B cell (primary cell): Measurements from ENCODE around the gene TSPAN32. TPM values are rescaled to one million over a fixed set of nuclear protein-coding genes. Genes with fewer than 3 reads are reported as not detected.

Source experiments
- ATAC-seq: fragments of 200-7000 bp; cut with Tn5 transposase; one replicate; pipeline ENCODE4 v1.10.0; 2021; ENCODE audit warnings: low read depth, mild to moderate bottlenecking, moderate number of reproducible peaks, moderate library complexity
- CTCF ChIA-PET: fragments of 350-600 bp; sonication (Branson Sonifier 250); formaldehyde crosslinking; loops from one replicate; lab custom pipeline; 2021; ENCODE audit warnings: antibody characterized with exemption, inconsistent platforms; lab: Charles Lee
- POLR2A ChIA-PET: fragments of 350-600 bp; sonication (Branson Sonifier 250); formaldehyde crosslinking; loops from one replicate; lab custom pipeline; 2021; ENCODE audit warnings: antibody characterized with exemption; lab: Charles Lee
- DNase-seq: peaks from one replicate; pipeline ENCODE4 v3.0.0; 2013
- H2AFZ ChIP-seq: 2 replicates; pipeline ENCODE4 v1.6.1; 2012; ENCODE audit warnings: mild to moderate bottlenecking, low read depth, low read length; ENCODE audit not compliant: insufficient read depth, poor library complexity, severe bottlenecking
- H3K27ac ChIP-seq, 2 donors: 1 replicate in 1 of 2; 2 replicates in 1 of 2; pipeline ENCODE4 v1.5.1; 2012 to 2013; ENCODE audit warnings: low read length in 2 of 2, mild to moderate bottlenecking in 2 of 2, moderate library complexity in 1 of 2
- H3K27me3 ChIP-seq, 4 experiments: fragments of 200-600 bp in 1 of 4; sonication (generic) in 1 of 4; replicated peaks in 1 of 4; 1 replicate in 2 of 4; 2 replicates in 2 of 4; pipeline versions ENCODE4 v1.6.1 to v1.7.0; 2013 to 2016; ENCODE audit warnings: low read length in 3 of 4, mild to moderate bottlenecking in 2 of 4, mixed read lengths in 1 of 4, moderate library complexity in 1 of 4; ENCODE audit not compliant: insufficient read depth in 4 of 4, control insufficient read depth in 3 of 4; ENCODE audit errors: control extremely low read depth in 1 of 4
- H3K36me3 ChIP-seq, 2 experiments: replicated peaks in 1 of 2; 1 replicate in 1 of 2; 2 replicates in 1 of 2; pipeline versions ENCODE4 v1.6.1 to v1.7.1; 2013; ENCODE audit warnings: low read length in 1 of 2; ENCODE audit not compliant: insufficient read depth in 2 of 2, control insufficient read depth in 1 of 2; ENCODE audit errors: control extremely low read depth in 1 of 2, extremely low read depth in 1 of 2
- H3K4me1 ChIP-seq, 2 donors: fragments of 200-600 bp in 1 of 2; sonication (generic) in 1 of 2; 1 replicate in 1 of 2; 2 replicates in 1 of 2; pipeline versions ENCODE4 v1.5.1 to v1.6.1; 2013 to 2017; ENCODE audit warnings: low read length in 2 of 2; ENCODE audit not compliant: control insufficient read depth in 2 of 2, insufficient read depth in 2 of 2
- H3K4me2 ChIP-seq: replicated peaks from 2 replicates; pipeline ENCODE3; 2012; ENCODE audit warnings: mild to moderate bottlenecking, low read depth, low read length; ENCODE audit not compliant: poor library complexity, severe bottlenecking
- H3K4me3 ChIP-seq, 5 experiments: fragments of 200-600 bp in 1 of 5; sonication (generic) in 1 of 5; 1 replicate in 3 of 5; 2 replicates in 2 of 5; pipeline versions ENCODE4 v1.5.1 to v1.7.0; 2011 to 2016; ENCODE audit warnings: low read length in 4 of 5, mild to moderate bottlenecking in 4 of 5, low read depth in 2 of 5, control low read depth in 1 of 5, moderate library complexity in 1 of 5; ENCODE audit not compliant: insufficient read depth in 1 of 5; ENCODE audit errors: control extremely low read depth in 1 of 5, extremely low read depth in 1 of 5
- H3K79me2 ChIP-seq: fragments of 200-600 bp; sonication (generic); one replicate; pipeline ENCODE4 v1.6.0; 2016; ENCODE audit warnings: low read length; ENCODE audit not compliant: control insufficient read depth, insufficient read depth
- H3K9ac ChIP-seq: fragments of 200-600 bp; sonication (generic); 2 replicates; pipeline ENCODE4 v1.6.1; 2017; ENCODE audit warnings: mild to moderate bottlenecking, low read length, moderate library complexity
- H3K9me3 ChIP-seq, 3 donors: one replicate each; pipeline versions ENCODE4 v1.6.1 to v1.7.1; 2013; ENCODE audit warnings: low read length in 2 of 3; ENCODE audit not compliant: control insufficient read depth in 2 of 3, insufficient read depth in 1 of 3; ENCODE audit errors: control extremely low read depth in 1 of 3
- H4K20me1 ChIP-seq: 2 replicates; pipeline ENCODE4 v1.6.0; 2012; ENCODE audit warnings: mild to moderate bottlenecking, low read length; ENCODE audit not compliant: insufficient read depth, control insufficient read depth, poor library complexity, severe bottlenecking
- H3K27ac Mint-ChIP-seq: one replicate; pipeline ENCODE4 v1.8.0; 2021; ENCODE audit warnings: mixed read lengths
- H3K27me3 Mint-ChIP-seq: one replicate; pipeline ENCODE4 v1.8.0; 2021; ENCODE audit warnings: mixed read lengths
- H3K4me1 Mint-ChIP-seq: one replicate; pipeline ENCODE4 v1.8.0; 2021; ENCODE audit warnings: mixed read lengths
- H3K4me3 Mint-ChIP-seq: one replicate; pipeline ENCODE4 v1.8.0; 2021; ENCODE audit warnings: mixed read lengths
- H3K9me3 Mint-ChIP-seq: one replicate; pipeline ENCODE4 v1.8.0; 2022; ENCODE audit warnings: mixed read lengths; ENCODE audit not compliant: insufficient read depth
- CTCF ChIP-seq: fragments of 200-600 bp; IDR thresholded peaks from one replicate; pipeline ENCODE4 v1.8.0; 2022; ENCODE audit warnings: antibody characterized with exemption, mild to moderate bottlenecking
- EZH2 ChIP-seq: IDR thresholded peaks from 2 replicates; pipeline ENCODE4 v1.6.1; 2012; ENCODE audit warnings: borderline replicate concordance, low read depth, mild to moderate bottlenecking, moderate library complexity, low read length; ENCODE audit not compliant: insufficient read depth, poor library complexity, severe bottlenecking
- WGBS: methylation state at CpG from one replicate; pipeline ENCODE4 v1.1.5; 2013; ENCODE audit warnings: missing lambda C conversion rate; ENCODE audit not compliant: insufficient coverage; 5-methylcytosine and 5-hydroxymethylcytosine counted together
- intact Hi-C: fragments of 100-400 bp; cut with micrococcal nuclease; formaldehyde crosslinking; loops from one replicate; pipeline ENCODE4 v1.10.0; 2022
- polyA plus RNA-seq: library from polyadenylated mRNA; depleted of rRNA; stranded (reverse); fragments of >200 nt; gene quantifications from 2 replicates; pipeline ENCODE4 v1.2.3, GENCODE V29; 2012
- total RNA-seq, 2 donors: library from RNA; stranded (reverse); fragments of 120-200 nt in 1 of 2; gene quantifications; 1 replicate in 1 of 2; 2 replicates in 1 of 2; pipeline versions ENCODE4 v1.2.3 to v1.2.4, GENCODE V29; 2013 to 2022

Gene TSPAN32
- total and polyA plus RNA-seq, 2 donors (not counting 1 experiment from before 2014, with no cell fraction given) = 22.2 to 75.9 TPM

GRCh38 chr11:2267851-2268728, 33.7 kb upstream of the TSPAN32 start:
- Histone ChIP-seq H3K4me2 (peak overlapping the region; percentile 92), H3K4me3 (peak overlapping the region in 3 of 5 experiments; percentile 12 to 75 (median 59))
- POLR2A ChIA-PET = interaction anchor here (0.7 to 0.9 kb wide), 2 partner anchors 32 to 41 kb away, joined by 3 read pairs; no protein-coding TSS in a partner anchor

More at GRCh38 chr11:2267851-2268728, 33.7 kb upstream of the TSPAN32 start:
- Histone ChIP-seq H3K9ac (no peak overlapping the region), H3K27ac (no peak overlapping the region), H3K79me2 (no peaks in the 10 kb centered on the region), H2AFZ (no peak overlapping the region), H3K36me3 (no peaks in the 10 kb centered on the region), H4K20me1 (no peaks in the 10 kb centered on the region), H3K27me3 (peaks cover 0 to 31% (median 9%) of the 10 kb centered on the region in 4 experiments), H3K9me3 (peaks cover 0 to 24% (median 0%) of the 10 kb centered on the region in 3 donors), H3K4me1 (peaks cover 38 to 48% of the 10 kb centered on the region in 2 donors)
- Mint-ChIP-seq H3K9me3 (no peaks in the 10 kb centered on the region), H3K4me3 (peak overlapping the region; percentile 63), H3K27ac (peak overlapping the region; percentile 73), H3K27me3 (peaks cover 2% of the 10 kb centered on the region), H3K4me1 (peaks cover 43% of the 10 kb centered on the region)
- DNase-seq = peak; percentile 26
- TF ChIP-seq EZH2 (no peak), CTCF (no peak)
- 95% methylated on average over 24 of the region's 26 CpGs for WGBS
- intact Hi-C loops = no loop called here
- CTCF ChIA-PET = interaction anchor here (1.0 to 2.3 kb wide), 5 partner anchors 35 to 151 kb away, joined by 3 to 12 read pairs (median 3); no protein-coding TSS in a partner anchor
- ATAC-seq = no peak
